ENCODE measurements around the gene GOLGA6L2.
"Not testable (repeated sequence)": the region's sequence is repeated elsewhere in the genome, so short reads cannot be mapped to it uniquely, and the experiment has no call there.

GOLGA6L2 gene, protein sequence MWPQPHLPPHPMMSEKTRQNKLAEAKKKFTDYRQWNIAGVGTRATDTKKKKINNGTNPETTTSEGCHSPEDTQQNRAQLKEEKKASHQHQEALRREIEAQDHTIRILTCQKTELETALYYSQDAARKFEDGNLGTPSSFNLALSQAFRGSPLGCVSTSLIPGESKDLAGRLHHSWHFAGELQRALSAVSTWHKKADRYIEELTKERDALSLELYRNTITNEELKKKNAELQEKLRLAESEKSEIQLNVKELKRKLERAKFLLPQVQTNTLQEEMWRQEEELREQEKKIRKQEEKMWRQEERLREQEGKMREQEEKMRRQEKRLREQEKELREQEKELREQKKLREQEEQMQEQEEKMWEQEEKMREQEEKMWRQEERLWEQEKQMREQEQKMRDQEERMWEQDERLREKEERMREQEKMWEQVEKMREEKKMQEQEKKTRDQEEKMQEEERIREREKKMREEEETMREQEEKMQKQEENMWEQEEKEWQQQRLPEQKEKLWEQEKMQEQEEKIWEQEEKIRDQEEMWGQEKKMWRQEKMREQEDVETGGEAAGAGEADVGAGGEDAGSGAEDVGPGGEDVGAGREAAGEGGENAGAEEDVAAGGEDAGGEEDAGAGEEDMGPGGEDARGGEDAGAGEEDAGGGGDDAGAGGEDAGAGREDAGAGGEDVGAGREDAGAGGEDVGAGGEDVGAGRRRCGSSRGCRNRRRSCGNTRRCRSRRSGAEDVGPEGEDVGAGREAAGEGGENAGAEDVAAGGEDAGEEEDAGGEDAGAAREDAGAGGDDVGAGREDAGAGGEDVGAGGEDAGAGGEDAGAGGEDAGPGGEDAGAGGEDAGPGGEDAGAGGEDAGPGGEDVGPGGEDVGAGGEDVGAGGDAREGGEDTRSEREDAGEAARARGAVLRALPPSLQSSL

GRCh38 chr15:23447107-23447500, at the start of gene GOLGA6L2:
GOLGA6L2 (minus strand) TSS chr15:23447243; CDS start chr15:23447181, 62 bp downstream.
- DNase-seq, result no peak

- no peak for DNase-seq
These were observed 37.8 kb upstream of the GOLGA6L2 start for GRCh38 chr15:23484870-23485269.

DNA sequence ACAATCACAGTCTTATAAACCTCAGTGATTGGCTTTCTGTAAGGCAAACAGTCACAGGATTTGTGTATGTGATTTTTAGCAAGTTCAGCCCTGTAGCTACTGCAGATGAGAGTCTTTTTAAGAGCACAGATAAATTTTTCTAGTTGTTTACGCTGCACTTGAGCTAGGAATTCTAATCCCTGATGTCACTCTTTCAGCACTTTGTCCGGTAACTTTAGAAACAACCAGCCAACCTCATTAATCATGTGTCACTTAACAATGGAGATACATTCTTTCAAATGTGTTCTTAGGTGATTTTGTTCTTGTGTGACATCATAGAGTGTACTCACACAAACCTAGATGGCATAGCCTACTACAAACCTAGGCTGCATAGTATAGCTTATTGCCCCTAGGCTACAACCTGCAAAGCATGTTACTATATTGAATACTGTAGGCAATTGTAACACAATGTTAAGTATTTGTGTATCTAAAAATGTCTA, 36.8 kb upstream of the GOLGA6L2 start:
- no peak for DNase-seq

- no peak for DNase-seq
These were observed 35.9 kb upstream of the GOLGA6L2 start for GRCh38 chr15:23482764-23483489.

DNA sequence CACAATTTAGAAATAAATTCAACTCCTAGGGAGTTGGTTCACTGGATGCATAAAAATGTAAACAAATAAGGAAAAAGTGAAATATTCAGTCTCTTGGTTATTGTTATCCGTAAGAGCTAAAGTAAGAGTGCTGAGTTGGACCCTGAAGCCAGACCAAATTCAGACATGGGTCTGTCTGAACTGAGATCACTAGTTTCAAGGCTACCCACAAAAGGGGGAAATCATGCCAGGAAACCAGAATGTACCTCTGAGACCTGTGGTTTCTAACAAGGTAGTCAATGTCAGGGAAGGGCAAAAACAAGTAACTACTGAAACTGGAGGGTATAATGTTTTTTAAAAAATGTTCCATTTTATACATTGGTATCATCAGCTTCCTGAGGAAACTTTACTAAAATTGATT, 35.2 kb upstream of the GOLGA6L2 start:
- no peak for DNase-seq

GRCh38 chr15:23477920-23478319, 30.9 kb upstream of the GOLGA6L2 start:
- DNase-seq, result no peak

- no peak for DNase-seq
These were observed 25.6 kb upstream of the GOLGA6L2 start for GRCh38 chr15:23472678-23473077.

DNA sequence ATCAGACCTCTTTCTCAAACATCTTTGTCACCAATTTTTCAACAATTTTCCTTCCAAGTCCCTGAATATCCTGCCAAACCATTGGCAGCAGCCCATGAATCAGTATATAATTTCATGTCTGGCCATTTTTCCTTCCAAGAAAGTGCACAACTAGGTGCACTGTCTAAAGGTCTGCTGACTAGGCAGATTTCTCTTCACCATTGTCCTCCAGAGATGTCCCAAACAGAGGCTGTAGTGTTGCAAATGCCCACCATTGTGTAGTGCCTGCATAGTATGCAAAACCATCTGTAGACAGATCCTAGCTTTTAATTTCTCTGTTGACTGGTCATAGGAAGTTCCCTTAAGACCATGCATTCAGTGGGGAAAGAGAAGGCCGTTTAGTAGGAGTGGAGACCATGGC, 25.0 kb upstream of the GOLGA6L2 start:
- DNase-seq, result no peak

DNA sequence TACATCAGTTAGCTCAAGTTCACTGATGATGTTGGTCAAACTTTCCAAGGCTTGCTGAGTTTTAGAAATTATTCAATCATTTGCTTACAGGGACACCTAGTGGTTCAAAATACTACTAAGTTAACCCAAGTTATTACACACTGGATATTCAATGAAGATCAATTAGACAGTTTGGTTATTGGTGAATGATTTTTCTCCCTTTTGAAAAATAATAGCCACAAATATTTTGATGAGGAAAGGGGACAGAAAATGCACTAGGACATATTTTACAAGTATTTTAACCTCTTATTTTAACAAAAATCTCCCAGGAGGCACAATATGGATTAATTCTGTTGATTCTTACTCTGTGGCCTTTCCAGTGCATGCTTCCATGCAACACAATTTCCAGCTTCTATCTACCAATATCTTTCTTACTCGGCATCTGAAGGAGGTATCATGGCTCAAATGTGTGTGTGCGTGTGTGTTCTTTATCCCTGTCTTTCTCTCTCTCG, 20.1 kb upstream of the GOLGA6L2 start:
- DNase-seq, result no peak

DNA sequence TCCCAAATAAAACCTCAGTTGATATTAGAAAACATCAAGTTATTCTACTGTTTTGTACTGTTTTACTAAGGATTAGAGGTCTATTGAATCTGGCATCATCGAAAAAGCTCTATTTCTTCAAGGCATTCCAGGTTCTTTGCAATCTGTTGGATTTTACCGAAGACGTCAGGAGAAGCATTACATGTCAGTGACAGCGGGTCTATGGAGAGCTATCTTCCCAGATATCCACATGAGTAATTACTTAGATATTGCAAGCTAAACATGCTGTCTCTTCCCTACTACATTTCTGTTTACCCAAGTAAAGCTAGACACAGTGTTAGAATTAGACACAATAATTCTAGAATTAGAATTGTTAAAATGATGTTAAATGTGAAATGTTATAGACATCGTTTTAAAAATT, 10.8 kb upstream of the GOLGA6L2 start:
- DNase-seq, result no peak

GRCh38 chr15:23446215-23447106, 582 bp downstream of the GOLGA6L2 start:
- DNase-seq, result no peak

DNA sequence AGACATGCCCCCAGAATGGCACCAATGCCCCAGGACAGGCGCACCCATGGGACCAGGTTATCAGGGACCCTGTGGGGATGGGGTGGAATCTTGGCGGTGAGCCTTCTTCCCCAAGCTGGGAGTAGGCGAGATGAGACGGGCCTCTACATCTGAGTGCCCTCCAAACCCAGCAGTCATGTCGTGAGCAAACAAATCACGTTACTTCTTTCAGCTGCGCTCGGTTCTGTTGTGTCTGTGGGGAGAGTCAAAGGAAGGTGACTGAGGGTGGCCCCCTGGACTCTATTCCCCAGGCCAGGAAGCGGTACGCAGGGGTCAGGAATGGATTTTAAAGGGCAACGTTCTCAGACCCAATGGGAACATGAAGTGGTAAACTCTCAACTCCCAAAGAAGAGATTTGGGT, 2.8 kb downstream of the GOLGA6L2 start:
- no peak for DNase-seq

- DNase-seq, result no peak
These were observed 5.8 kb downstream of the GOLGA6L2 start for GRCh38 chr15:23441204-23441603.

DNA sequence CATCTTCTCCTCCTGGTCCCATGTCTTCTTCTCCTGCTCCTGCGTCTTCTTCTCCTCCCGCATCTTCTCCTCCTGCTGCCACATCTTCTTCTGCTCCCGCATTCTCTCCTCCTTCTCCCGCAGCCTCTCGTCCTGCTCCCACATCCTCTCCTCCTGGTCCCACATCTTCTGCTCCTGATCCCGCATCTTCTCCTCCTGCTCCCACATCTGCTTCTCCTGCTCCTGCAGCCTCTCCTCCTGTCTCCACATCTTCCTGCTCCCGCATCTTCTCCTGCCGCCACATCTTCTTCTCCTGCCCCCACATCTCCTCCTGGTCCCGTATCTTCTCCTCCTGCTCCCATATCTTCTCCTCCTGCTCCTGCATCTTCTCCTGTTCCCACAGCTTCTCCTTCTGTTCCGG, 6.4 kb downstream of the GOLGA6L2 start:
- no peak for DNase-seq

- no peak for DNase-seq
These were observed 7.5 kb downstream of the GOLGA6L2 start for GRCh38 chr15:23439513-23439912.

DNA sequence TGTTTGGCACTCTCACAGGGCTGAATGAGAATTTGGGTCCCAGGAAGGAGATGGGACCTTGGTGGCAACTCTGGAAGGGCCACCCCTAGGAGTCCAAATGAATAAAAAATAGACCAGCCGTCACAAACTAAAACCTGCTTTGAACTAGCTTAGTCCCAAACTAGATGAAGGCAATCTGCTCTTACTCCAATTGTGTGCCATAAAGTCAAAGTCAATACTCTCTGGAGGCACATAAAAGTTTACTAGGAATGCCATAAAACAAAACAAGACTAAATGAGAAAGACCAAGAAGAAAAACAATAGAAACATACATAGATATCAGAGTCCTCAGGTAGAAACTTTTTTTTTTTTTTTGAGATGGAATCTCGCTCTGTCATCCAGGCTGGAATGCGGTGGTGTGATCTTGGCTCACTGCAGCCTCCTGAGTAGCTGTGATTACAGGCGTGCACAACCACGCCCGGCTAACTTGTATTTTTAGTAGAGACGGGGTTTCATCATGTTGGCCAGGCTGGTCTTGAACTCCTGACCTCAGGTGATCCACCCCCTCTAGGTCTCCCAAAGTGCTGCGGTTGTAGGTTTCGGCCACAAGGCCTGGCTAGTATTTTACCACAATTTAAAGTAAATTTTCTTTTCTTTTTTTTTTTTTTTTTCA, 8.1 kb downstream of the GOLGA6L2 start:
- DNase-seq, result no peak

GRCh38 chr15:23437673-23438072, 9.4 kb downstream of the GOLGA6L2 start:
- DNase-seq, result no peak

GRCh38 chr15:23437146-23437545, 9.9 kb downstream of the GOLGA6L2 start:
- no peak for DNase-seq

DNA sequence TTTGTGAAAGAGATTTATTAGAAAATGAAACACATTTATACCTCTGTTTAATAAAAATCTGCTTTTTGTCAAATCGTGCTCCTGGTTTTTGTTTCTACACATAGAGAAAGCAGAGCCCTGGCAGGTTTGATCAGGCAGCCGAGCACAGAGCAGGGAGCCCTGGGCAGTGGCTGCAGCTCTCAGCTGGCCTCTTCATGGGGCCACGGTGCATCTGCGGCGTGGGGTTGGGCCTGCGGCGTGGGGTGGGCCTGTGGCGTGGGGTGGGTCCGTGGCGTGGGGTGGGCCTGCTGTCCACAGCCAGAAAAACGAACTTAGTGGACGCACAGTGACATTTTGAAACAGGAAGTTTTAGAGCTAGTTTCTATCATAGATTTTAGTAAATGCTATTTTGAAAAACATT, 10.6 kb downstream of the GOLGA6L2 start:
- DNase-seq, result no peak

DNA sequence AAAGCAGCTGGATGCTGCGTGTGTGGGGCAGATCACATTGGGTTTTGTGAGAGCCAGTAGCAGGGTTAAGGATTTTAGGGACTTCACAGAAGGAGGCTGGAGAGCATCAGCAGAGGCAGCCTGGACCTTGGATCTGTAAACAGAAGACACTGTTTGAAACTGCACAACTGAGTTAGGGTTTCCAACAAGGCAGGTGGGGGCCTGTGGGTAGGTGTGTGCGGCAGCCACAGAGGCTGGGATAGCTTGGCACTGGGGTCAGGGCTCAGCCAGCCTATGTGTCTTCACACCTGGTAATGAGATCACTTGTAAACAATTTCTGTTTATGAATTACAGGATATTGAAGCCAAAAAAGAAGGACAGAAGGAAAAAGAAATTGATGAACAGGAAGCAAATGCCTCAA, 12.3 kb downstream of the GOLGA6L2 start:
- DNase-seq, result not testable (repeated sequence)

- DNase-seq, result not testable (repeated sequence)
These were observed 21.7 kb downstream of the GOLGA6L2 start for GRCh38 chr15:23425327-23425726.

Data from GDM1 (cell line).